ENCODE results near the gene NT5C. TPM values are rescaled to one million over a fixed set of nuclear protein-coding genes. Genes with fewer than 3 reads are reported as not detected.
A peak's percentile ranks its signal among the peaks of the same experiment; 100 is the strongest.

The NT5C gene
- total RNA-seq, 1 donor from 2014 or later, result 98.5 TPM

DNA sequence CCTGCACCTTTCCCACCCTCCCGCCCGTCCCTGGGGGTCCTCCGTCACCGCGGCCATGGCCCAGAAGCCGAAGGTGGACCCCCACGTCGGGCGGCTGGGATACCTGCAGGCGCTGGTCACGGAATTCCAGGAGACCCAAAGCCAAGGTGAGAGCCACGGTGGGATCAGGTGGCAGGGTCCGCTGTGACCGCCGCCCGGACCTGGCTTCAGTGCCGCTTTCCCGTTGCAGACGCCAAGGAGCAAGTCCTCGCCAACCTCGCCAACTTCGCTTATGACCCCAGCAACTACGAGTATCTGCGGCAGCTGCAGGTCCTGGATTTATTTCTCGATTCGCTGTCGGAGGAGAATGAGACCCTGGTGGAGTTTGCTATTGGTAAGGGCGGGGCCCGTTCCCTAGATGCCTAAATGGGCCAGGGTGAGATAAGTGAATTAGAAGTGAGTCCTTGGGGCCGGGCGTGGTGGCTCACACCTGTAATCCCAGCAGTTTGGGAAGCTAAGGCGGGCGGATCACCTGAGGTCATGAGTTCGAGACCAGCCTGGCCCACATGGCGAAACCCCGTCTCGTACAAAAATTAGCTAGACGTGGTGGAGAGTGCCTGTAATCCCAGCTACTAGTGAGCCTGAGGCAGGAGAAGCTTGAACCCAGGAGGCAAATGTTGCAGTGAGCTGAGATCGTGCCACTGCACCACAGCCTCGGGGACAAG is 21.2 kb downstream of the NT5C start:
- no peaks in the 10 kb centered on the region for H3K27me3 ChIP-seq
- H3K4me1 ChIP-seq, result peaks cover 41% of the 10 kb centered on the region
- no peaks in the 10 kb centered on the region for H3K36me3 ChIP-seq
- DNase-seq (ENCODE audit: extremely low spot score in 2 of 2), result no peak
- intact Hi-C loops (cut with DNase I), result loop anchor here (5.0 to 10.0 kb wide), 2 partner anchors 92 to 146 kb away; no protein-coding TSS in a partner anchor
- H3K9me3 ChIP-seq, result no peaks in the 10 kb centered on the region
- peak overlapping the region; percentile 86 to 95 for H3K4me3 ChIP-seq
- TF ChIP-seq, protein P1, sequence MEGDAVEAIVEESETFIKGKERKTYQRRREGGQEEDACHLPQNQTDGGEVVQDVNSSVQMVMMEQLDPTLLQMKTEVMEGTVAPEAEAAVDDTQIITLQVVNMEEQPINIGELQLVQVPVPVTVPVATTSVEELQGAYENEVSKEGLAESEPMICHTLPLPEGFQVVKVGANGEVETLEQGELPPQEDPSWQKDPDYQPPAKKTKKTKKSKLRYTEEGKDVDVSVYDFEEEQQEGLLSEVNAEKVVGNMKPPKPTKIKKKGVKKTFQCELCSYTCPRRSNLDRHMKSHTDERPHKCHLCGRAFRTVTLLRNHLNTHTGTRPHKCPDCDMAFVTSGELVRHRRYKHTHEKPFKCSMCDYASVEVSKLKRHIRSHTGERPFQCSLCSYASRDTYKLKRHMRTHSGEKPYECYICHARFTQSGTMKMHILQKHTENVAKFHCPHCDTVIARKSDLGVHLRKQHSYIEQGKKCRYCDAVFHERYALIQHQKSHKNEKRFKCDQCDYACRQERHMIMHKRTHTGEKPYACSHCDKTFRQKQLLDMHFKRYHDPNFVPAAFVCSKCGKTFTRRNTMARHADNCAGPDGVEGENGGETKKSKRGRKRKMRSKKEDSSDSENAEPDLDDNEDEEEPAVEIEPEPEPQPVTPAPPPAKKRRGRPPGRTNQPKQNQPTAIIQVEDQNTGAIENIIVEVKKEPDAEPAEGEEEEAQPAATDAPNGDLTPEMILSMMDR (IDR thresholded peaks at IDR 0.05), result no peak
- no peak for TF ChIP-seq POLR2AphosphoS5 (IDR thresholded peaks at IDR 0.05; ENCODE audit: insufficient read depth in 1 of 2, low read depth in 1 of 2)
- no peak for TF ChIP-seq POLR2A (IDR thresholded peaks at IDR 0.05)
- peak overlapping the region; percentile 87 for H3K27ac ChIP-seq

DNA sequence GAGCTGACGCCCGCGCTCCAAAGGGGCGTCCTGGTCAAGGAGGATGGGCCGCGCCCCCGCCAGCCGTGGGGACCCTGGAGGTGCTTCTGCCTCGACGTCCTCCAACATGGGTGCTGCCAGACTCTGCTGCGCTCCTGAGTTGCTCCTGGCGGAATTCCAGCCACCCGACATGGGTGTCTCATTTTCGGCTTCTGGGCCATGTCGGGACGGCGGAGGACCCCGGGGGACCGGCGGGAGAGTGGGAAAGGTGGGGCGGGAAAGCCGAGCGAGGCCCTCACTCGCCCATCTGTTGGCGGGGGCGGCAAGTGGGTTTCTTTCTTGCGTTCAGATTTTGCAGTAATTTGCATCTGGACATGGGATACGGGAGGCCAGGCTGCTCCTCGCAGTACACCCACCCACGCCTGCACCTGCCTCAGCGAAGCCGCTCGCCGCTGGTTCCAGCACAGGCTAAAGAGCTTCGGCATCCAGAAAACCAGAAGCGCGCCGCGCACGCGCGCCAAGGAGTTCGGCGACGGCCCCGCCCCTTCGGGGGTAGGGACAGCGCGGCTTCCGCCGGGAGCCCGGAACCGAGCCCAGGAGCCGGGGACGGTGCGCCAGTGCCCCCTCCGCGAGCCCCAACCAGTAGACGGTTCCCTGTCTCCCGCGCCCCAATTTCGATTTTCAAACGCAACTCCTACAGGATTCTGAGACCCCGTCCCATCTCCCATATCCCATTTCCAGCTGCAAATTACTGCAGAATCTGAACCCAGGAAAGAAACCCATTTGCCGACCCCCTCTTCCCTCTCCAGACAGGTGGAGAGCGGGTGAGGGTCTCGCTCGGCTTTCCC is 21.9 kb downstream of the NT5C start, which contains the start of gene ARMC7:
ARMC7 (plus strand) TSS at position 563 of the 827 bp plus-strand sequence. CDS start 320 bp downstream, outside the sequence.
- intact Hi-C loops (cut with DNase I), result loop anchor here (5.0 to 10.0 kb wide), 3 partner anchors 93 to 755 kb away; no protein-coding TSS in a partner anchor
- DNase-seq (ENCODE audit: extremely low spot score in 2 of 2), result no peak

DNA sequence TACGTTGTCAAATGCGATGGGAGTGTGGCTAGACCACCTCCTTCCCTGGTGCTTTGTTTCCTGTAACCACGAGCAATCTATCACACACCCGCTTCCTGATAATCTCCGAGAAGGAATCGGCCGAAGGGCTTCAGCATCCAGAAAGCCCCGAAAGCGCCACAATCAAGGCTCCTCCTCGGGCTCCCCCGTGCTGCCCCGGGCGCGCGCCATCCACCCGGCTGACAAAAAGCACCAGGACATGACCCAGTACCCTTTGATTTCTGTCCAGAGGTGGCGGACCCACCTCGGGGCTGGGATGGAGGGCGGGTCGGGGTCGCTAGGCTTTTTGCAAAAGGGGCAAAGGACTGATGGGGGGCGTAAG is 22.5 kb downstream of the NT5C start:
- Histone ChIP-seq H3K9me3 (no peaks in the 10 kb centered on the region), H3K4me1 (peaks cover 29% of the 10 kb centered on the region), H3K4me3 (peak overlapping the region; percentile 86 to 95), H3K27me3 (no peaks in the 10 kb centered on the region), H3K36me3 (no peaks in the 10 kb centered on the region), H3K27ac (peak overlapping the region; percentile 87)
- no peak for DNase-seq (ENCODE audit: extremely low spot score in 2 of 2)
- intact Hi-C loops (cut with DNase I), result loop anchor here (10.0 kb wide), 1 partner anchor 756 kb away; no protein-coding TSS in a partner anchor
- TF ChIP-seq POLR2AphosphoS5 (IDR thresholded peaks at IDR 0.05; ENCODE audit: insufficient read depth in 1 of 2, low read depth in 1 of 2), result no peak
- TF ChIP-seq POLR2A (IDR thresholded peaks at IDR 0.05), result no peak
- TF ChIP-seq, protein P1 (IDR thresholded peaks at IDR 0.05), result no peak

More for the DNA sequence above, 21.9 kb downstream of the NT5C start, which contains the start of gene ARMC7:
- H3K4me3 ChIP-seq, result peak within 1 kb of the TSS; percentile 86 to 95
- H3K36me3 ChIP-seq, result no peaks in the 10 kb centered on the region
- TF ChIP-seq, protein P1 (IDR thresholded peaks at IDR 0.05), result no peak
- peak in 1 of 2 donors; percentile 62 for TF ChIP-seq POLR2A (IDR thresholded peaks at IDR 0.05)
- TF ChIP-seq POLR2AphosphoS5 (IDR thresholded peaks at IDR 0.05; ENCODE audit: insufficient read depth in 1 of 2, low read depth in 1 of 2), result peak; percentile 76 to 83
- peak within 1 kb of the TSS; percentile 87 for H3K27ac ChIP-seq
- H3K9me3 ChIP-seq, result no peaks in the 10 kb centered on the region
- peaks cover 34% of the 10 kb centered on the region for H3K4me1 ChIP-seq
- no peaks in the 10 kb centered on the region for H3K27me3 ChIP-seq

DNA sequence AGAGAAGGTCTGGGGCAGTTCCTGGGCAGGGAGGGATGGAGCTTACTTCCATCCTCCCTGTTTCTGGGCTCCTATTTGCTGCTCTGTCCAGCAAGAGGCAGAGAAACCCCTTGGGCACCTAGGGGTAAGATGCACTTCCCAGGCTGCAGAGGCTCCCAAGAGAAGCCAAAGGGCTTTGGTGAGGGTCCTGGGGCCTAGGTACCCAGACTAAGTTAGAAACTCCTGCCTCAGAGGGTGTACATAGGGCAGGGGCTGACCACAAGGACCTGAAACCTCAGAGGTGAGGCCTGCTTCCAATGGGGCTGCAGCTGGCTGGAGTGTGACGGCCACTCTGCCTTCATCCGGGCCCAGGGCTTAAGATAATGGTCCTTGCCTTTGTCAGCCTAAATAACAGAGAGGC is 23.3 kb downstream of the NT5C start:
- Histone ChIP-seq H3K4me1 (peaks cover 24% of the 10 kb centered on the region), H3K9me3 (no peaks in the 10 kb centered on the region), H3K36me3 (no peaks in the 10 kb centered on the region), H3K27ac (no peak overlapping the region), H3K27me3 (no peaks in the 10 kb centered on the region), H3K4me3 (no peak overlapping the region)
- TF ChIP-seq POLR2A (IDR thresholded peaks at IDR 0.05) (no peak), POLR2AphosphoS5 (IDR thresholded peaks at IDR 0.05; ENCODE audit: insufficient read depth in 1 of 2, low read depth in 1 of 2) (no peak)
- TF ChIP-seq, protein P1 (IDR thresholded peaks at IDR 0.05), result no peak
- intact Hi-C loops (cut with DNase I), result loop anchor here (10.0 kb wide), 1 partner anchor 757 kb away; no protein-coding TSS in a partner anchor
- no peak for DNase-seq (ENCODE audit: extremely low spot score in 2 of 2)
